NB4 (cell line): ENCODE data around the gene DPAGT1.

Experiments used
- POLR2A ChIP-seq: IDR thresholded peaks from 2 replicates; pipeline ENCODE4 v1.6.1; 2011; ENCODE audit warnings: mild to moderate bottlenecking; ENCODE audit not compliant: insufficient read length; ENCODE audit errors: extremely low read depth
- TF ChIP-seq, protein P1 (sequence below): IDR thresholded peaks from one replicate; pipeline ENCODE4 v1.5.1; 2012; ENCODE audit warnings: low read depth, low read length

DNA sequence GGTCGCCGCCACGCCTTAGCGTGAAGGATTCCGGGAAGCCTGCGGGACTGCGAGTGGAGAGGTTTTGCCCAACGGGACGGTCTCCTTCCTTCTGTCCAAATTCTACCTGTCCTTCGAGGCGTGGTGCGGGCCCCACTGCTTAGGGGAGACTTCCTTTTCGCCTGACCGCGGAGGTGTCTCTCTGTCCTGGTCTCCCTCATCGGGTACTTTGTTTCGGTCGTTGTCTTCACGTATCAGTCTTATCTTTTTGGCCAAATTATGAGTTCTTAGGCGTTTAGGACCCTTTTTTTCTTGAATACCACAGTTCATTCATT, 20.1 kb upstream of the DPAGT1 start:
- TF ChIP-seq, protein P1, sequence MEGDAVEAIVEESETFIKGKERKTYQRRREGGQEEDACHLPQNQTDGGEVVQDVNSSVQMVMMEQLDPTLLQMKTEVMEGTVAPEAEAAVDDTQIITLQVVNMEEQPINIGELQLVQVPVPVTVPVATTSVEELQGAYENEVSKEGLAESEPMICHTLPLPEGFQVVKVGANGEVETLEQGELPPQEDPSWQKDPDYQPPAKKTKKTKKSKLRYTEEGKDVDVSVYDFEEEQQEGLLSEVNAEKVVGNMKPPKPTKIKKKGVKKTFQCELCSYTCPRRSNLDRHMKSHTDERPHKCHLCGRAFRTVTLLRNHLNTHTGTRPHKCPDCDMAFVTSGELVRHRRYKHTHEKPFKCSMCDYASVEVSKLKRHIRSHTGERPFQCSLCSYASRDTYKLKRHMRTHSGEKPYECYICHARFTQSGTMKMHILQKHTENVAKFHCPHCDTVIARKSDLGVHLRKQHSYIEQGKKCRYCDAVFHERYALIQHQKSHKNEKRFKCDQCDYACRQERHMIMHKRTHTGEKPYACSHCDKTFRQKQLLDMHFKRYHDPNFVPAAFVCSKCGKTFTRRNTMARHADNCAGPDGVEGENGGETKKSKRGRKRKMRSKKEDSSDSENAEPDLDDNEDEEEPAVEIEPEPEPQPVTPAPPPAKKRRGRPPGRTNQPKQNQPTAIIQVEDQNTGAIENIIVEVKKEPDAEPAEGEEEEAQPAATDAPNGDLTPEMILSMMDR, result no peak
- TF ChIP-seq POLR2A, result no peak
